ENCODE results near the gene AQP3. TPM values are rescaled to one million over a fixed set of nuclear protein-coding genes. Genes with fewer than 3 reads are reported as not detected.

The AQP3 gene
- total RNA-seq, 2 experiments from 2014 or later, result 16.0 to 30.6 TPM

- Histone ChIP-seq H4K20me1 (ENCODE audit: insufficient read depth, low read length) (no peaks in the 10 kb centered on the region), H3K4me1 (ENCODE audit: insufficient read depth, low read length, poor library complexity, severe bottlenecking) (peaks cover 4% of the 10 kb centered on the region), H3K36me3 (ENCODE audit: insufficient read depth, low read length) (no peaks in the 10 kb centered on the region), H3K4me2 (ENCODE audit: low read length) (no peak overlapping the region), H2AFZ (ENCODE audit: low read length) (no peak overlapping the region), H3K9me3 (ENCODE audit: low read length) (no peaks in the 10 kb centered on the region), H3K27ac (ENCODE audit: low read depth, low read length, poor library complexity, severe bottlenecking) (no peak overlapping the region), H3K4me3 (ENCODE audit: low read depth, low read length, poor library complexity, severe bottlenecking) (no peak overlapping the region), H3K9me2 (ENCODE audit: insufficient read depth, low read length) (no peaks in the 10 kb centered on the region), H3K79me2 (ENCODE audit: insufficient read depth, low read depth, low read length) (no peaks in the 10 kb centered on the region)
- no peak for DNase-seq (ENCODE audit: low spot score)
- ChIA-PET POLR2A (interaction anchor here (1.1 kb wide), 1 partner anchor 25 kb away, joined by 3 read pairs; no protein-coding TSS in a partner anchor), CTCF (ENCODE audit: unreplicated experiment) (interaction anchor here (1.5 kb wide), 1 partner anchor 17 kb away, joined by 4 read pairs; no protein-coding TSS in a partner anchor)
- intact Hi-C loops (cut with micrococcal nuclease; ENCODE audit: unreplicated experiment), result no loop called here
- TF ChIP-seq CTCF (conservative IDR thresholded peaks at IDR 0.05; ENCODE audit: low read length), result no peak
- no peak for TF ChIP-seq EZH2phosphoT487 (IDR thresholded peaks at IDR 0.05; ENCODE audit: borderline replicate concordance, low read depth, low read length)
- BruUV-seq (replicated peaks), result no TSS peak
These were observed 11.5 kb downstream of the AQP3 start for GRCh38 chr9:33435821-33436277.

GRCh38 chr9:33434317-33435105 lies 12.9 kb downstream of the AQP3 start:
- no peak for TF ChIP-seq EZH2phosphoT487 (IDR thresholded peaks at IDR 0.05; ENCODE audit: borderline replicate concordance, low read depth, low read length)
- TF ChIP-seq CTCF (conservative IDR thresholded peaks at IDR 0.05; ENCODE audit: low read length), result no peak
- Histone ChIP-seq H3K9me3 (ENCODE audit: low read length) (no peaks in the 10 kb centered on the region), H3K36me3 (ENCODE audit: insufficient read depth, low read length) (no peaks in the 10 kb centered on the region), H3K79me2 (ENCODE audit: insufficient read depth, low read depth, low read length) (no peaks in the 10 kb centered on the region), H3K4me1 (ENCODE audit: insufficient read depth, low read length, poor library complexity, severe bottlenecking) (peaks cover 4% of the 10 kb centered on the region), H3K27ac (ENCODE audit: low read depth, low read length, poor library complexity, severe bottlenecking) (no peak overlapping the region), H3K4me2 (ENCODE audit: low read length) (no peak overlapping the region), H3K4me3 (ENCODE audit: low read depth, low read length, poor library complexity, severe bottlenecking) (no peak overlapping the region), H3K9me2 (ENCODE audit: insufficient read depth, low read length) (no peaks in the 10 kb centered on the region), H4K20me1 (ENCODE audit: insufficient read depth, low read length) (no peaks in the 10 kb centered on the region), H2AFZ (ENCODE audit: low read length) (no peak overlapping the region)
- ChIA-PET CTCF (ENCODE audit: unreplicated experiment) (interaction anchor here (1.5 kb wide), 1 partner anchor 18 kb away, joined by 4 read pairs; no protein-coding TSS in a partner anchor), POLR2A (interaction anchor here (1.1 kb wide), 1 partner anchor 23 kb away, joined by 3 read pairs; no protein-coding TSS in a partner anchor)
- no peak for DNase-seq (ENCODE audit: low spot score)
- no TSS peak for BruUV-seq (replicated peaks)
- intact Hi-C loops (cut with micrococcal nuclease; ENCODE audit: unreplicated experiment), result no loop called here

- Histone ChIP-seq H3K79me2 (ENCODE audit: insufficient read depth, low read depth, low read length) (no peaks in the 10 kb centered on the region), H2AFZ (ENCODE audit: low read length) (no peak overlapping the region), H3K4me1 (ENCODE audit: insufficient read depth, low read length, poor library complexity, severe bottlenecking) (peaks cover 4% of the 10 kb centered on the region), H3K9me2 (ENCODE audit: insufficient read depth, low read length) (no peaks in the 10 kb centered on the region), H3K9me3 (ENCODE audit: low read length) (no peaks in the 10 kb centered on the region), H3K4me3 (ENCODE audit: low read depth, low read length, poor library complexity, severe bottlenecking) (no peak overlapping the region), H3K36me3 (ENCODE audit: insufficient read depth, low read length) (no peaks in the 10 kb centered on the region), H3K27ac (ENCODE audit: low read depth, low read length, poor library complexity, severe bottlenecking) (no peak overlapping the region), H3K4me2 (ENCODE audit: low read length) (no peak overlapping the region), H4K20me1 (ENCODE audit: insufficient read depth, low read length) (no peaks in the 10 kb centered on the region)
- BruUV-seq (replicated peaks), result no TSS peak
- ChIA-PET CTCF (ENCODE audit: unreplicated experiment) (interaction anchor here (0.5 kb wide), 1 partner anchor 38 kb away, joined by 3 read pairs; no protein-coding TSS in a partner anchor), POLR2A (interaction anchor here (0.9 kb wide), 1 partner anchor 14 kb away, joined by 3 read pairs; no protein-coding TSS in a partner anchor)
- no peak for DNase-seq (ENCODE audit: low spot score)
- intact Hi-C loops (cut with micrococcal nuclease; ENCODE audit: unreplicated experiment), result no loop called here
- no peak for TF ChIP-seq EZH2phosphoT487 (IDR thresholded peaks at IDR 0.05; ENCODE audit: borderline replicate concordance, low read depth, low read length)
- TF ChIP-seq CTCF (conservative IDR thresholded peaks at IDR 0.05; ENCODE audit: low read length), result no peak
These were observed 13.5 kb downstream of the AQP3 start for GRCh38 chr9:33433871-33434270.

All from OCI-LY7 (cell line).